Caco-2 (cell line): Measurements from ENCODE around the gene ACTN4. TPM values are rescaled to one million over a fixed set of nuclear protein-coding genes. Genes with fewer than 3 reads are reported as not detected.

ENCODE experiments used
- BruUV-seq: library from RNA; stranded (reverse); fragments of 400-500 nt; replicated peaks from 2 replicates; lab custom pipeline; 2021; lab: Mats Ljungman, UMichigan
- CTCF ChIA-PET: fragments of 300-600 bp; sonication (Branson Sonifier 250); formaldehyde crosslinking; loops from one replicate; lab custom pipeline; 2022; ENCODE audit warnings: antibody characterized with exemption; lab: Charles Lee
- POLR2A ChIA-PET: fragments of 300-600 bp; sonication (Branson Sonifier 250); formaldehyde crosslinking; loops from one replicate; lab custom pipeline; 2022; ENCODE audit warnings: antibody characterized with exemption; lab: Charles Lee
- DNase-seq, 2 experiments: peaks; one replicate each; pipeline versions ENCODE4 v3.0.0 to v3.0.0-alpha.2; 2020 to 2022
- H3K27me3 ChIP-seq: replicated peaks from 2 replicates; pipeline ENCODE4 v1.6.0; 2011; ENCODE audit warnings: low read length; ENCODE audit not compliant: control insufficient read depth, insufficient read depth
- H3K36me3 ChIP-seq: 2 replicates; pipeline ENCODE4 v1.5.1; 2011; ENCODE audit warnings: low read length; ENCODE audit not compliant: control insufficient read depth, insufficient read depth
- H3K4me1 ChIP-seq: fragments of 250-450 bp; sonication (Bioruptor Pico); 2 replicates; pipeline ENCODE4 v1.5.1; 2020; ENCODE audit warnings: mild to moderate bottlenecking
- H3K4me3 ChIP-seq: 2 replicates; pipeline ENCODE4 v1.5.1; 2011; ENCODE audit warnings: low read depth, mild to moderate bottlenecking, control low read depth, low read length
- H3K9me3 ChIP-seq: fragments of 250-450 bp; sonication (Bioruptor Pico); 2 replicates; pipeline ENCODE4 v1.5.1; 2020; ENCODE audit warnings: mild to moderate bottlenecking, moderate library complexity
- H3K27ac Mint-ChIP-seq: one replicate; pipeline ENCODE4 v1.8.0; 2022; ENCODE audit warnings: mixed read lengths; ENCODE audit not compliant: unreplicated experiment
- H3K27me3 Mint-ChIP-seq: one replicate; pipeline ENCODE4 v1.8.0; 2022; ENCODE audit warnings: mixed read lengths; ENCODE audit not compliant: insufficient read depth, unreplicated experiment
- H3K36me3 Mint-ChIP-seq: one replicate; pipeline ENCODE4 v1.8.0; 2022; ENCODE audit warnings: mild to moderate bottlenecking, mixed read lengths; ENCODE audit not compliant: insufficient read depth, unreplicated experiment
- H3K4me1 Mint-ChIP-seq: one replicate; pipeline ENCODE4 v1.8.0; 2022; ENCODE audit warnings: low read depth, mixed read lengths; ENCODE audit not compliant: unreplicated experiment
- H3K4me3 Mint-ChIP-seq: one replicate; pipeline ENCODE4 v1.8.0; 2022; ENCODE audit warnings: mild to moderate bottlenecking, moderate library complexity, mixed read lengths; ENCODE audit not compliant: unreplicated experiment
- H3K9me3 Mint-ChIP-seq: one replicate; pipeline ENCODE4 v1.8.0; 2022; ENCODE audit warnings: mixed read lengths; ENCODE audit not compliant: unreplicated experiment
- intact Hi-C: fragments of 100-400 bp; cut with micrococcal nuclease; formaldehyde crosslinking; loops from one replicate; pipeline ENCODE4 v1.10.0; 2022; ENCODE audit not compliant: unreplicated experiment
- total RNA-seq: library from RNA; stranded (reverse); gene quantifications from 2 replicates; pipeline ENCODE4 v1.2.3, GENCODE V29; 2022
- TF ChIP-seq, protein P1 (sequence below), 2 experiments: fragments of 200-600 bp in 1 of 2; IDR thresholded peaks; 1 replicate in 1 of 2; 2 replicates in 1 of 2; pipeline versions ENCODE4 v1.5.1 to v1.8.0; 2011 to 2022; ENCODE audit warnings: antibody characterized with exemption in 1 of 2, control low read depth in 1 of 2, inconsistent platforms in 1 of 2, low read depth in 1 of 2, low read length in 1 of 2, mild to moderate bottlenecking in 1 of 2, moderate library complexity in 1 of 2; ENCODE audit not compliant: insufficient read depth in 1 of 2, severe bottlenecking in 1 of 2, unreplicated experiment in 1 of 2

Gene ACTN4
- total RNA-seq, 1 experiment from 2014 or later: 605 TPM

DNA sequence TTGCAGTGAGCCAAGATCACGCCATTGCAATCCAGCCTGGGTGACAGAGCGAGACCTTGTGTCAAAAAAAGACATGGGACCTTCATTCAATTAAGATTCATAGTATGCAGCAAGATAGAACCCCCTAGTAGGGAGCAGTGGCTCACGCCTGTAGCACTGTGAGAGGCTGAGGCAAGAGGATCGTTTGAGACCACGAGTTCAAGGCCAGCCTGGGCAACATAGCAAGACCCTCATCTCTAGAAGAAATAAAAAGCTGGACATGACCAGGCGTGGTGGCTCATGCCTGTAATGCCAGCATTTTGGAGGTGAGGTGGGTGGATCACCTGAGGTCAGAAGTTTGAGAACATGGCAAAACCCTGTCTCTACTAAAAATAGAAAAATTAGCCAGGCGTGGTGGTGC, 133.0 kb downstream of the ACTN4 start:
- H3K27ac Mint-ChIP-seq: no peak overlapping the region
- TF ChIP-seq, protein P1, sequence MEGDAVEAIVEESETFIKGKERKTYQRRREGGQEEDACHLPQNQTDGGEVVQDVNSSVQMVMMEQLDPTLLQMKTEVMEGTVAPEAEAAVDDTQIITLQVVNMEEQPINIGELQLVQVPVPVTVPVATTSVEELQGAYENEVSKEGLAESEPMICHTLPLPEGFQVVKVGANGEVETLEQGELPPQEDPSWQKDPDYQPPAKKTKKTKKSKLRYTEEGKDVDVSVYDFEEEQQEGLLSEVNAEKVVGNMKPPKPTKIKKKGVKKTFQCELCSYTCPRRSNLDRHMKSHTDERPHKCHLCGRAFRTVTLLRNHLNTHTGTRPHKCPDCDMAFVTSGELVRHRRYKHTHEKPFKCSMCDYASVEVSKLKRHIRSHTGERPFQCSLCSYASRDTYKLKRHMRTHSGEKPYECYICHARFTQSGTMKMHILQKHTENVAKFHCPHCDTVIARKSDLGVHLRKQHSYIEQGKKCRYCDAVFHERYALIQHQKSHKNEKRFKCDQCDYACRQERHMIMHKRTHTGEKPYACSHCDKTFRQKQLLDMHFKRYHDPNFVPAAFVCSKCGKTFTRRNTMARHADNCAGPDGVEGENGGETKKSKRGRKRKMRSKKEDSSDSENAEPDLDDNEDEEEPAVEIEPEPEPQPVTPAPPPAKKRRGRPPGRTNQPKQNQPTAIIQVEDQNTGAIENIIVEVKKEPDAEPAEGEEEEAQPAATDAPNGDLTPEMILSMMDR (IDR thresholded peaks at IDR 0.05; ENCODE audit: insufficient read depth in 1 of 2, low read depth in 1 of 2, low read length in 1 of 2, severe bottlenecking in 1 of 2, unreplicated experiment in 1 of 2): no peak
- Histone ChIP-seq H3K27me3 (no peaks in the 10 kb centered on the region), H3K4me1 (peaks cover 14% of the 10 kb centered on the region), H3K9me3 (no peaks in the 10 kb centered on the region), H3K36me3 (no peaks in the 10 kb centered on the region), H3K4me3 (no peak overlapping the region)
- no peaks in the 10 kb centered on the region for H3K9me3 Mint-ChIP-seq
- H3K4me1 Mint-ChIP-seq: no peaks in the 10 kb centered on the region
- CTCF ChIA-PET: no interaction called here
- no peak for DNase-seq
- POLR2A ChIA-PET: no interaction called here
- H3K36me3 Mint-ChIP-seq: no peaks in the 10 kb centered on the region
- no TSS peak for BruUV-seq
- no peak overlapping the region for H3K4me3 Mint-ChIP-seq
- intact Hi-C loops: no loop called here
- H3K27me3 Mint-ChIP-seq: no peaks in the 10 kb centered on the region

DNA sequence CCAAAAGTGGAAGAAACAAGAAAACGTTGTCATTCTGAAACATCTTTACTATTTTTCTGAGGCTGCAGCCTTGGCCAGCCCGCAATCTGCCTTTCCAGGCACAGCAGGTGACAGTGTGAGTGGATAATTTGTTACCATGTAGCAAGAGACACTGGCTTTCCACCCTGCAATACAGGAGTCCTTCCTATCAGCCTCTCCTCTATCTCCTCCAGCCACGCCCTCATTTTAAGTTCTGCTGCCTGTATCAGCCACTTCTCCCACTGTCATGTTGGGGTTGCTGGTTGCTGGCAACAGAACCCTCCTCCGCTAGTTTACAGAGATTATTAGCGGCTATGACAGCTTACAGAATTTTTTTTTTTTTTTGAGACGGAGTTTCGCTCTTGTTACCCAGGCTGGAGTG, 133.6 kb downstream of the ACTN4 start:
- CTCF ChIA-PET: no interaction called here
- no peaks in the 10 kb centered on the region for H3K4me1 Mint-ChIP-seq
- POLR2A ChIA-PET: no interaction called here
- no peak overlapping the region for H3K27ac Mint-ChIP-seq
- no peak for DNase-seq
- Histone ChIP-seq H3K4me3 (no peak overlapping the region), H3K36me3 (no peaks in the 10 kb centered on the region), H3K4me1 (peaks cover 14% of the 10 kb centered on the region), H3K27me3 (no peaks in the 10 kb centered on the region), H3K9me3 (no peaks in the 10 kb centered on the region)
- H3K4me3 Mint-ChIP-seq: no peak overlapping the region
- H3K27me3 Mint-ChIP-seq: no peaks in the 10 kb centered on the region
- H3K36me3 Mint-ChIP-seq: no peaks in the 10 kb centered on the region
- BruUV-seq: no TSS peak
- H3K9me3 Mint-ChIP-seq: no peaks in the 10 kb centered on the region
- TF ChIP-seq, protein P1 (IDR thresholded peaks at IDR 0.05; ENCODE audit: insufficient read depth in 1 of 2, low read depth in 1 of 2, low read length in 1 of 2, severe bottlenecking in 1 of 2, unreplicated experiment in 1 of 2): no peak
- intact Hi-C loops: no loop called here

Other genes starting within 250 kb of the ACTN4 start
- 17.3 and 19.7 TPM in 2 replicates for gene FAM98C, start 244.6 kb upstream of the ACTN4 start, total RNA-seq
- not detected in 2 replicates for gene RASGRP4, start 221.4 kb upstream of the ACTN4 start, total RNA-seq
- 5.6 and 5.9 TPM in 2 replicates for gene RYR1, start 214.0 kb upstream of the ACTN4 start, total RNA-seq
- gene MAP4K1, start 29.7 kb upstream of the ACTN4 start, total RNA-seq: 1.7 and 2.4 TPM in 2 replicates
- 354 and 380 TPM in 2 replicates for gene EIF3K, start 28.5 kb upstream of the ACTN4 start, total RNA-seq
- gene CAPN12, start 96.8 kb downstream of the ACTN4 start, total RNA-seq: 8.8 and 11.0 TPM in 2 replicates
- gene LGALS7, start 125.9 kb downstream of the ACTN4 start, total RNA-seq: not detected in 2 replicates
- gene LGALS7B, start 141.6 kb downstream of the ACTN4 start, total RNA-seq: not detected in 2 replicates
- 1.6 and 2.2 TPM in 2 replicates for gene LGALS4, start 165.3 kb downstream of the ACTN4 start, total RNA-seq
- 150 and 163 TPM in 2 replicates for gene ECH1, start 184.1 kb downstream of the ACTN4 start, total RNA-seq
- gene HNRNPL, start 202.3 kb downstream of the ACTN4 start, total RNA-seq: 443 and 446 TPM in 2 replicates
- 1.5 and 1.9 TPM in 2 replicates for gene RINL, start 230.6 kb downstream of the ACTN4 start, total RNA-seq